NB4 (cell line): Measurements from ENCODE around the gene LRMDA.

ENCODE experiments used
- DNase-seq: peaks from one replicate; pipeline ENCODE4 v3.0.0; 2010; ENCODE audit warnings: low read depth
- H3K4me3 ChIP-seq: one replicate; pipeline ENCODE4 v1.5.1; 2011; ENCODE audit warnings: mild to moderate bottlenecking, low read depth, low read length, moderate library complexity
- CTCF ChIP-seq: IDR thresholded peaks from one replicate; pipeline ENCODE4 v1.5.1; 2012; ENCODE audit warnings: low read depth, low read length
- MAX ChIP-seq: IDR thresholded peaks from 2 replicates; pipeline ENCODE4 v1.6.1; 2011; ENCODE audit warnings: low read depth, low read length
- MYC ChIP-seq: IDR thresholded peaks from 2 replicates; pipeline ENCODE4 v1.6.1; 2011; ENCODE audit warnings: low read depth, low read length
- POLR2A ChIP-seq: IDR thresholded peaks from 2 replicates; pipeline ENCODE4 v1.6.1; 2011; ENCODE audit warnings: mild to moderate bottlenecking; ENCODE audit not compliant: insufficient read length; ENCODE audit errors: extremely low read depth

LRMDA gene

GRCh38 chr10:75435291-75435690, 3.9 kb downstream of the LRMDA start:
- no peak for TF ChIP-seq CTCF
- TF ChIP-seq POLR2A, result no peak
- no peak for TF ChIP-seq MAX
- TF ChIP-seq MYC, result no peak
- H3K4me3 ChIP-seq, result no peak overlapping the region
- DNase-seq, result no peak

GRCh38 chr10:75436896-75437295, 5.5 kb downstream of the LRMDA start:
- no peak for DNase-seq
- TF ChIP-seq POLR2A (no peak), MAX (no peak), MYC (no peak), CTCF (no peak)
- no peak overlapping the region for H3K4me3 ChIP-seq

- no peak for TF ChIP-seq MYC
- no peak for TF ChIP-seq POLR2A
- TF ChIP-seq CTCF, result no peak
- TF ChIP-seq MAX, result no peak
- no peak for DNase-seq
- no peak overlapping the region for H3K4me3 ChIP-seq
Measured at GRCh38 chr10:75437693-75438092, 6.3 kb downstream of the LRMDA start.

- H3K4me3 ChIP-seq, result no peak overlapping the region
- TF ChIP-seq CTCF (no peak), MAX (no peak), MYC (no peak), POLR2A (no peak)
- DNase-seq, result no peak
Measured at GRCh38 chr10:75438275-75438674, 6.9 kb downstream of the LRMDA start.

- TF ChIP-seq MAX, result no peak
- no peak for TF ChIP-seq MYC
- TF ChIP-seq CTCF, result no peak
- no peak for TF ChIP-seq POLR2A
- H3K4me3 ChIP-seq, result no peak overlapping the region
- DNase-seq, result no peak
Measured at GRCh38 chr10:75439811-75440210, 8.4 kb downstream of the LRMDA start.

- DNase-seq, result no peak
- TF ChIP-seq MYC, result no peak
- TF ChIP-seq MAX, result no peak
- TF ChIP-seq CTCF, result no peak
- no peak for TF ChIP-seq POLR2A
- no peak overlapping the region for H3K4me3 ChIP-seq
Measured at GRCh38 chr10:75440271-75440793, 8.9 kb downstream of the LRMDA start.
